Lower lobe of right lung (tissue), 2 donors: ENCODE data around the gene VPS37D. TPM values are rescaled to one million over a fixed set of nuclear protein-coding genes. Genes with fewer than 3 reads are reported as not detected.
"Not testable (repeated sequence)": the region's sequence is repeated elsewhere in the genome, so short reads cannot be mapped to it uniquely, and the experiment has no call there.

Source experiments
- ATAC-seq, 2 donors: fragments of 200-7000 bp; cut with Tn5 transposase; one replicate each; pipeline ENCODE4 v1.9.1; 2020 to 2022; ENCODE audit warnings: mild to moderate bottlenecking in 2 of 2, moderate library complexity in 2 of 2
- DNase-seq: peaks from one replicate; pipeline ENCODE4 v3.0.0-alpha.2; 2020
- H3K27ac ChIP-seq: fragments of 200-600 bp; one replicate; pipeline ENCODE4 v1.8.0; 2022
- H3K27me3 ChIP-seq: fragments of 200-600 bp; one replicate; pipeline ENCODE4 v1.8.0; 2022; ENCODE audit warnings: low read depth
- H3K36me3 ChIP-seq: fragments of 200-600 bp; one replicate; pipeline ENCODE4 v1.8.0; 2022; ENCODE audit warnings: mild to moderate bottlenecking
- H3K4me1 ChIP-seq: fragments of 200-600 bp; one replicate; pipeline ENCODE4 v1.8.0; 2022
- H3K4me3 ChIP-seq: fragments of 200-600 bp; one replicate; pipeline ENCODE4 v1.8.0; 2022; ENCODE audit warnings: mild to moderate bottlenecking
- H3K9me3 ChIP-seq: fragments of 200-600 bp; one replicate; pipeline ENCODE4 v1.8.0; 2022
- intact Hi-C: fragments of 100-400 bp; cut with DNase I; formaldehyde crosslinking; loops from one replicate; pipeline ENCODE4 v1.11.0; 2022
- microRNA-seq: library from miRNA; unstranded; fragments of <30 nt; microRNA quantifications from one replicate; pipeline ENCODE4 v1.2.0, GENCODE V29; 2020; ENCODE audit warnings: borderline number of aligned reads
- total RNA-seq: library from RNA; stranded (reverse); fragmentation: NEBNext Ultra II Directional; extraction: Animal tissue kit (Norgen Biotek cat#: 25700); gene quantifications from one replicate; pipeline ENCODE4 v1.2.1, GENCODE V29; 2021
- TF ChIP-seq, protein P1 (sequence below): fragments of 200-600 bp; IDR thresholded peaks from one replicate; pipeline ENCODE4 v1.8.0; 2022; ENCODE audit warnings: antibody characterized with exemption, mild to moderate bottlenecking
- donor health status: DM: no; HTN: yes; CAD: no; lungs with severe emphysema.

The VPS37D gene
- total RNA-seq, 1 donor from 2014 or later, result 1.3 TPM

DNA sequence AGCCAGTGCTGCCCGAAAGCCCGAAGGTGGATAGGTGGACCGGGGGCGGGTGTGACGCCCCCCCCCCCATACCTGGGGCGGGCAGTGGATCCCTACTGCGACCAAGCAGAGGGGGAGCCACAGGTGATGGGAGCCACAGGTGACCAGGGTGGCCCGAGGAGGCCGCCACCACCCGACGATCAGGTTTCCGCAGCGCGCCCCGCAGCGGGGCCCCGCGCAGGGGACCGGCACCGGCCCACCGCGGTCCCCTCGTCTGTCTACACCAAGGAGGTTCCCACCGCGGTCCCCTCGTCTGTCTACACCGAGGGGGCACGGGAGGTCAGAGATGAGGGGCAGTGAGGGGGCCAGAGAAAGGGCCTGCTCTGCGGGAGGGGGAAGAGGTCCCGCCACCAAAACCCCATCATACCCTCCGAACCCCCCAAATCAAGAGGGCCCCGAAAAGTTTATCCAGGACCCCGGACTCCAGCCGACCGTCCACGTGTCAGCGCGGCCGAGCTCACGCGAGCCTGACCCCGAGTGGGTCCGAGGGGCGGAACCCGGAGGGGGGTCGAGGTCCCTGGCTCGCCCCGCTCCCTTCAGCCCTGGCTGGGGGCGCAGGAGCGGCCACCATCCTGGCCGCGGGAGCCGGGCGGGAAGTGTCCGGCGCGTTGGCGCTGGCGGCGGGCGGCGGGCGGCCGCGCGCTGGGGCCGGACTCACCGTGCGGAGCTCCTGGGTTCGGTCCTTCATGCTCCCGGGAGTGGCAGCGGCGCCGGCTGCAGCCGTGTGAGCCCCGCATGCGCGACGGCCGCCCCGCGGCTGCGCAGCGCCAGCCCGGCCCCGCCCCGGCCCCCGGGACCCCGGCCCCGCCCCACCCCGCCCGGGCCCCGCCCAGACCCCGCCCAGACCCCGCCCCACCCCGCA, 51.5 kb downstream of the VPS37D start, which contains the start of gene STX1A:
Gene STX1A (minus strand): TSS at position 765 of the 901 bp plus-strand sequence. CDS start 38 bp downstream, at position 727.
- Histone ChIP-seq H3K9me3 (no peaks in the 10 kb centered on the region), H3K4me1 (peaks cover 23% of the 10 kb centered on the region), H3K27ac (no peak within 1 kb of the TSS), H3K27me3 (no peaks in the 10 kb centered on the region), H3K36me3 (no peaks in the 10 kb centered on the region), H3K4me3 (peak within 1 kb of the TSS; percentile 86)
- TF ChIP-seq, protein P1, sequence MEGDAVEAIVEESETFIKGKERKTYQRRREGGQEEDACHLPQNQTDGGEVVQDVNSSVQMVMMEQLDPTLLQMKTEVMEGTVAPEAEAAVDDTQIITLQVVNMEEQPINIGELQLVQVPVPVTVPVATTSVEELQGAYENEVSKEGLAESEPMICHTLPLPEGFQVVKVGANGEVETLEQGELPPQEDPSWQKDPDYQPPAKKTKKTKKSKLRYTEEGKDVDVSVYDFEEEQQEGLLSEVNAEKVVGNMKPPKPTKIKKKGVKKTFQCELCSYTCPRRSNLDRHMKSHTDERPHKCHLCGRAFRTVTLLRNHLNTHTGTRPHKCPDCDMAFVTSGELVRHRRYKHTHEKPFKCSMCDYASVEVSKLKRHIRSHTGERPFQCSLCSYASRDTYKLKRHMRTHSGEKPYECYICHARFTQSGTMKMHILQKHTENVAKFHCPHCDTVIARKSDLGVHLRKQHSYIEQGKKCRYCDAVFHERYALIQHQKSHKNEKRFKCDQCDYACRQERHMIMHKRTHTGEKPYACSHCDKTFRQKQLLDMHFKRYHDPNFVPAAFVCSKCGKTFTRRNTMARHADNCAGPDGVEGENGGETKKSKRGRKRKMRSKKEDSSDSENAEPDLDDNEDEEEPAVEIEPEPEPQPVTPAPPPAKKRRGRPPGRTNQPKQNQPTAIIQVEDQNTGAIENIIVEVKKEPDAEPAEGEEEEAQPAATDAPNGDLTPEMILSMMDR, result no peak
- DNase-seq, result peak; percentile 77
- intact Hi-C loops, result no loop called here
- ATAC-seq, result peak; percentile 91 to 95

DNA sequence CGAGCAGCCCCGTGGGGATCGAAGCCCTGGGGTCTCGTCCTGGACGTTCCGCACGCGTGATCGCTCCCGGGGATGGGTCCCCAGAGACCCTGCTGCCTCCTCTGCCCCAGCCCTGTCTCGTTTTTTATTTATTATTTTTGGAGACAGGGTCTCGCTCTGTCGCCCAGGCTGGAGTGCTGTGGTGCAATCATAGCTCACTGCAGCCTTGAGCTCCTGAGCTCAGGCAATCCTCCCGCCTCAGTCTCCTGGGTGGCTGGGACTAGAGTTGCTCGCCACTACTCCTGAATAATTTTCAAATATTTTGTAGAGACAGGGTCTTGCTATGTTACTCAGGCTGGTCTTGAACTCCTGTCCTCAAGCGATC, 52.2 kb downstream of the VPS37D start:
- DNase-seq (no peak), ATAC-seq (peak; percentile 3 to 7)
- Histone ChIP-seq H3K9me3 (no peaks in the 10 kb centered on the region), H3K4me1 (peaks cover 23% of the 10 kb centered on the region), H3K4me3 (peak overlapping the region; percentile 86), H3K36me3 (no peaks in the 10 kb centered on the region), H3K27ac (no peak overlapping the region), H3K27me3 (no peaks in the 10 kb centered on the region)
- TF ChIP-seq, protein P1, result no peak
- intact Hi-C loops, result loop anchor here (10.0 kb wide), 1 partner anchor 115 kb away; no protein-coding TSS in a partner anchor

DNA sequence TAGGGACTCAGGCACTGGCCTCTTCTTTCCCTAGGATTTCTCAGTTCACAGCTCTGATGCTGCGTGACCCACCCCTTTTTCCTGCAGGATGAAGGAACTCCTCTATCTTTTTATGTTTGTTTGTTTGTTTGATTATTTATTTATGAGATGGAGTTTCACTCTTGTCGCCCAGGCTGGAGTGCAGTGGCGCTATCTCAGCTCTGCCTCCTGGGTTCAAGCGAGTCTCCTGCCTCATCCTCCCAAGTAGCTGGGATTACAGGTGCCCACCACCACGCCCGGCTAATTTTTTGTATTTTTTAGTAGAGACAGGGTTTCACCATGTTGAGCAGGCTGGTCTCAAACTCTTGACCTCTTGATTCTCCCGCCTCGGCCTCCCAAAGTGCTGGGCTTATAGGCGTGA, 52.8 kb downstream of the VPS37D start:
- peaks cover 23% of the 10 kb centered on the region for H3K4me1 ChIP-seq

DNA sequence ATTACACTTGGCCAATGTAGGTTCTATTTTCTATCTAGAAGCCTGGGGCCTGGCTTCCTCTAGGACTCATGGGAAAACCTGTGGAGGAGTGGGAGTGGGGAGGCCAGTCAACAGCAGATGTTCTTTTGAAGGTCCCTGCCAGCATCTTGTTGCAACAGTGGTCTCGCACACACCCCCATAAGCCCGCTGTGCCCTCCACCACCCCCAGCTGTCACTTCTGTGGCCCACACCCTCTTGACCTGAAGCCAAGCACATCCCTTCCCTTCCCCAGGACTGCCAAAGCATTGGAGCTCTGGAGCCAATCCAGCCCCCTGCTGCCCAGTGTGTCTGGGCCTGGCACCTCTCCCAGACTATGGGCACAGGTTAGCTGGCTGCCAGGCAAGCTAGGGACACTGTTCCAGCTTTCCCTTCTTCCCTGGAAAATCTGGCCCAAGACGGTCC, 53.8 kb downstream of the VPS37D start:
- H3K4me1 ChIP-seq, result peaks cover 23% of the 10 kb centered on the region
- no peaks in the 10 kb centered on the region for H3K9me3 ChIP-seq
- H3K27ac ChIP-seq, result no peak overlapping the region
- H3K36me3 ChIP-seq, result no peaks in the 10 kb centered on the region
- TF ChIP-seq, protein P1, result no peak
- DNase-seq (no peak), ATAC-seq (no peak)
- intact Hi-C loops, result loop anchor here (10.0 kb wide), 1 partner anchor 117 kb away; no protein-coding TSS in a partner anchor
- peaks cover under 1% of the 10 kb centered on the region for H3K27me3 ChIP-seq
- H3K4me3 ChIP-seq, result no peak overlapping the region

More for the DNA sequence above, 52.8 kb downstream of the VPS37D start:
- H3K4me3 ChIP-seq, H3K9me3 ChIP-seq, H3K36me3 ChIP-seq, H3K27ac ChIP-seq, DNase-seq, ATAC-seq, H3K27me3 ChIP-seq: not testable (repeated sequence)
- intact Hi-C loops, result loop anchor here (10.0 kb wide), 1 partner anchor 116 kb away; no protein-coding TSS in a partner anchor

Small RNAs within 50 kb of the gene (microRNA-seq; reads per million reads assigned to microRNA genes)
- gene MIR4284, result not detected

Other genes with a start within 250 kb of the VPS37D start
- gene FZD9, start 234.1 kb upstream of the VPS37D start, total RNA-seq, result 0.92 TPM
- gene BAZ1B, start 145.5 kb upstream of the VPS37D start, total RNA-seq, result 56.0 TPM
- 52.8 TPM for gene BCL7B, start 110.1 kb upstream of the VPS37D start, total RNA-seq
- 27.9 TPM for gene TBL2, start 89.3 kb upstream of the VPS37D start, total RNA-seq
- 10.7 TPM for gene MLXIPL, start 43.3 kb upstream of the VPS37D start, total RNA-seq
- 10.5 TPM for gene DNAJC30, start 15.6 kb downstream of the VPS37D start, total RNA-seq
- gene BUD23, start 15.8 kb downstream of the VPS37D start, total RNA-seq, result 42.4 TPM
- gene STX1A, start 51.8 kb downstream of the VPS37D start, total RNA-seq, result 6.6 TPM
- gene ABHD11, start 71.0 kb downstream of the VPS37D start, total RNA-seq, result 21.1 TPM
- gene CLDN3, start 102.4 kb downstream of the VPS37D start, total RNA-seq, result 12.8 TPM
- 116 TPM for gene CLDN4, start 163.2 kb downstream of the VPS37D start, total RNA-seq
- 4.0 TPM for gene METTL27, start 174.7 kb downstream of the VPS37D start, total RNA-seq
- gene TMEM270, start 193.3 kb downstream of the VPS37D start, total RNA-seq, result not detected